Choroid plexus epithelial cell (primary cell): ENCODE data around the gene ATG10.
"Not testable (repeated sequence)": the region's sequence is repeated elsewhere in the genome, so short reads cannot be mapped to it uniquely, and the experiment has no call there.

ENCODE experiments used
- DNase-seq: peaks from one replicate; pipeline ENCODE4 v3.0.0-alpha.2; 2010; ENCODE audit warnings: low read depth
- H3K4me3 ChIP-seq: 2 replicates; pipeline ENCODE4 v1.5.1; 2011; ENCODE audit warnings: low read depth, mild to moderate bottlenecking, control low read depth, low read length, moderate library complexity
- CTCF ChIP-seq: conservative IDR thresholded peaks from 2 replicates; pipeline ENCODE4 v1.5.1; 2011; ENCODE audit warnings: low read depth, mild to moderate bottlenecking, control low read depth, inconsistent platforms, low read length, moderate library complexity

The ATG10 gene

DNA sequence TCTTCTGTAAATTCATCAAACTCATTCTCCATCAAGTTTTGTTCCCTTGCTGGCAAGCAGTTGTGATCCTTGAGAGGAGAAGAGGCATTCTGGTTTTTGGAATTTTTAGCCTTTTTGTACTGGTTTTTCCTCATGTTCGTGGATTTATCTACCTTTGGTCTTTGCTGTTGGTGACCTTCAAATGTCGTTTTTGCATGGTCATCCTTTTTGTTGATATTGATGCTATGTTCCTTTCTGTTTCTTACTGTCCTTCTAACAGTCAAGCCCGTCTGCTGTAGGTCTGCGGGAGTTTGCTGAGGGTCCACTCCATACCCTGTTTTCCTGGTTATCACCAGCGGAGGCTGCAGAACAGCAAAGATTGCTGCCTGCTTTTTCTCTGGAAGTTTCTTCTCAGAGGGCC lies 165.4 kb downstream of the ATG10 start:
- TF ChIP-seq CTCF = no peak
- no peak overlapping the region for H3K4me3 ChIP-seq
- no peak for DNase-seq

GRCh38 chr5:82139837-82140236 lies 168.0 kb downstream of the ATG10 start:
- not testable (repeated sequence) for H3K4me3 ChIP-seq, DNase-seq

DNA sequence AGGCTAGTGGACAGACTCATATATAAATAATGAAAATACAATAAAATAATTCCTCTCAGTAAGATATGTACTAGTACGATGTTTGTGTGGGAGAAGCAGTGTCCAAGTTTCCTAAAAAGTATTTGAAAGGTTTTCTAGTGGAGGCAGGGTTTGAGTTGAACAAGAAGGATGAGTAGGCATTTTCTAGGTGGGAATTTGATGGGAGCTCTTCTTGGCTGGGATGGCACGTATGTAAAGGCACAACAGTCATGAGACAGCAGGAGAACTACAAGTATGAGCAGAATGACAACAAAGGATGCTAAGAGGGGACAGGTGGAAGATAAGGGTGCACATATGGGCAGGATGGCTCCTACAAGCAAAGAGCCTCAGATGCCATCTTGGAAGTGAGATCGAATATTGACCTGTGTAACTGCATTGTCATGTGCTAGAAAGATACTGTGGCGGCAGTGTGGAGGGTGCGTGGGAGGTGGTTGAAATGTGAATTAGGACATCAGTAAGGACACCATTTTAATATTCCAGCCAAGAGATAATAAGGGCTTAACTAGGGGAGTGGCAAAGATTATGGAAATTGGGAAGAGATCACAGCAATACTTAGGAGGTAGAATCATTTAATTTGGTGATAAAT lies 170.5 kb downstream of the ATG10 start:
- no peak overlapping the region for H3K4me3 ChIP-seq
- TF ChIP-seq CTCF = no peak
- DNase-seq = no peak

DNA sequence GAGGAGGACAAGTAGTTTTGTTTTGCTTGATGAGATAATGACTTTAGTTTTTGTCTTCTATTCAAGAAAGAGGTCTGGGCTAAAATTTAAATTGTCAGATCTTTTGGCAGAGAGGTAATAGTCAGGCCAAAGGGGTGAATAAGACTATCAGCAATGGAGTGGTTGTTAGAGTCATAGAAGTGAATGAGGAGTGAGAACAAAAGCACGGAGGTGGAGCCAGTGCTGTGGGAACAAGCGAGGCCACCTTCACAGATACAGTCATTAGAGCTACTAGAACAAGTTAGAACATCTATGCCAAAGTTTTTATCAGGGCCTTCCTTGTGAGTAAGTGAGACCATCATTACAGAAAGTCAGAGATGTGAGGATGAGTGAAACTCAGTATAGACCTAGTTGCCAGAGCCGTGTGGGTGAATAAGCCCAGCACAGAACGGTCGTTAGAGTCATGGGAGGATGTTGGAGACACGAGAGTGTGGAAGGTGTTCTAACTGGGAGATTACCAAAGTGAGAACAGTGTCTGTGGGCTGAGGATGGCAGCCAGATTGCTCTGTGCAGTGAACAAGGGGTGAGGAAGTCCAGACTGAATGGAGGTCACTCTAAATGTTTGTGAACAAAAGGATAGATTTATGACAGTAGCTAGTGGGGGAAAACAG lies 171.2 kb downstream of the ATG10 start:
- DNase-seq = no peak
- H3K4me3 ChIP-seq = no peak overlapping the region
- TF ChIP-seq CTCF = no peak

GRCh38 chr5:82147860-82148573 lies 176.2 kb downstream of the ATG10 start:
- TF ChIP-seq CTCF = no peak
- peak; percentile 96 for DNase-seq
- H3K4me3 ChIP-seq = no peak overlapping the region

DNA sequence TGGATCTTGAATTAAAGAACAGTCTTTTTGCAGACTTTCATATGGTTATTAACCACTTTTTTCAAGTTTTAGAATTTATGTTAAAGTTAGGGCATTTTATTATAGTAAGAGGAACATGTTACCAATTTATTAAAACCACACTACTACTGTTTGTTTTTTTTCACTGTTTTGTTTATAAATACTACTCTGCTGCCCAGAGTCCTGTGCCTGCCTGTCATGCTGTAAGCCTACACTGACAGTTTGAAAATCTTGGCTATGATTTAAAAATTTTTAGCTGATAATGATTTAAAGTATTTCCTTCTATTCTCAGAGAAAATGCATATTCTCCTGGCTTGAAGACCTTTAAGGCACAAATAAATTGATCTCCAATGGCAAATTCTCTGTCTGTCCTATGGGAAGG lies 177.6 kb downstream of the ATG10 start:
- no peak for TF ChIP-seq CTCF
- no peak for DNase-seq
- H3K4me3 ChIP-seq = no peak overlapping the region

GRCh38 chr5:82150559-82150958 lies 178.7 kb downstream of the ATG10 start:
- DNase-seq = no peak
- no peak overlapping the region for H3K4me3 ChIP-seq
- TF ChIP-seq CTCF = no peak
